ENCODE measurements around the gene PTX3.

- no peak for TF ChIP-seq CTCF (IDR thresholded peaks at IDR 0.05)
- no peak for TF ChIP-seq EP300 (IDR thresholded peaks at IDR 0.05)
Observed at GRCh38 chr3:157417247-157417646, 19.4 kb upstream of the PTX3 start.

Measured in suprapubic skin (tissue), 3 donors.